SK-N-SH treated with all-trans-retinoic acid at 6 μM for 48 hours (cell line): ENCODE results near the gene ERCC4.

Experiments used
- ATAC-seq: fragments of 200-7000 bp; cut with Tn5 transposase; 3 replicates; pipeline ENCODE4 v1.9.1; 2020; ENCODE audit warnings: mild to moderate bottlenecking, moderate library complexity
- BACH2 ChIP-seq: fragments of 250-450 bp; sonication (Bioruptor Pico); IDR thresholded peaks from 2 replicates; pipeline ENCODE4 v1.9.0; 2021; ENCODE audit warnings: mild to moderate bottlenecking, borderline replicate concordance
- CSDC2 ChIP-seq: fragments of 250-450 bp; sonication (Bioruptor Pico); IDR thresholded peaks from 2 replicates; pipeline ENCODE4 v1.5.0; 2020; ENCODE audit warnings: mild to moderate bottlenecking, moderate library complexity
- CSRNP3 ChIP-seq: fragments of 250-450 bp; sonication (Bioruptor Pico); IDR thresholded peaks from 2 replicates; pipeline ENCODE4 v1.5.1; 2021; ENCODE audit warnings: mild to moderate bottlenecking, moderate library complexity
- GLIS3 ChIP-seq: fragments of 250-450 bp; sonication (Bioruptor Pico); IDR thresholded peaks from 2 replicates; pipeline ENCODE4 v1.5.0; 2020; ENCODE audit warnings: mild to moderate bottlenecking, moderate library complexity
- ISL1 ChIP-seq: fragments of 250-450 bp; sonication (Bioruptor Pico); IDR thresholded peaks from 2 replicates; pipeline ENCODE4 v2.1.2; 2022; ENCODE audit warnings: mild to moderate bottlenecking, moderate library complexity
- OSR1 ChIP-seq: fragments of 250-450 bp; sonication (Bioruptor Pico); IDR thresholded peaks from 2 replicates; pipeline ENCODE4 v1.8.0; 2022; ENCODE audit warnings: moderate library complexity, mild to moderate bottlenecking, inconsistent platforms
- POU6F1 ChIP-seq: fragments of 250-450 bp; sonication (Bioruptor Pico); IDR thresholded peaks from 2 replicates; pipeline ENCODE4 v1.8.0; 2021; ENCODE audit warnings: low read depth, mild to moderate bottlenecking, moderate library complexity, borderline replicate concordance
- PPARA ChIP-seq: fragments of 250-450 bp; sonication (Bioruptor Pico); IDR thresholded peaks from 2 replicates; pipeline ENCODE4 v1.5.0; 2020; ENCODE audit warnings: mild to moderate bottlenecking, borderline replicate concordance
- TOX ChIP-seq: fragments of 250-450 bp; sonication (Bioruptor Pico); IDR thresholded peaks from 2 replicates; pipeline ENCODE4 v1.8.0; 2021; ENCODE audit warnings: mild to moderate bottlenecking, moderate library complexity, borderline replicate concordance
- TSHZ2 ChIP-seq: fragments of 250-450 bp; sonication (Bioruptor Pico); IDR thresholded peaks from 2 replicates; pipeline ENCODE4 v1.5.0; 2020; ENCODE audit warnings: mild to moderate bottlenecking, moderate library complexity
- ZC3H10 ChIP-seq: fragments of 250-450 bp; sonication (Bioruptor Pico); IDR thresholded peaks from 2 replicates; pipeline ENCODE4 v1.5.1; 2021; ENCODE audit warnings: mild to moderate bottlenecking, moderate library complexity
- ZNF565 ChIP-seq: fragments of 450-650 bp; formaldehyde crosslinking; conservative IDR thresholded peaks from 2 replicates; pipeline ENCODE4 v1.5.0; 2020; ENCODE audit warnings: low read depth, mild to moderate bottlenecking, moderate library complexity
- ZNF70 ChIP-seq: fragments of 450-650 bp; formaldehyde crosslinking; IDR thresholded peaks from 2 replicates; pipeline ENCODE4 v1.5.0; 2020; ENCODE audit warnings: mild to moderate bottlenecking, moderate library complexity

ERCC4 gene

GRCh38 chr16:13911871-13912270 is 8.1 kb upstream of the ERCC4 start:
- no peak for TF ChIP-seq ZNF565
- TF ChIP-seq POU6F1 (CRISPR knock-in tag), result no peak
- no peak for TF ChIP-seq ZNF70 (CRISPR knock-in tag)
- TF ChIP-seq GLIS3 (CRISPR knock-in tag), result no peak
- no peak for ATAC-seq

- TF ChIP-seq TSHZ2 (CRISPR knock-in tag), result no peak
- TF ChIP-seq CSDC2 (CRISPR knock-in tag), result no peak
- no peak for TF ChIP-seq TOX (CRISPR knock-in tag)
- TF ChIP-seq CSRNP3 (CRISPR knock-in tag), result no peak
- no peak for ATAC-seq
Measured at GRCh38 chr16:13912891-13913290, 7.1 kb upstream of the ERCC4 start.

- TF ChIP-seq PPARA (CRISPR knock-in tag) (no peak), TOX (CRISPR knock-in tag) (no peak)
- ATAC-seq, result no peak
Measured at GRCh38 chr16:13913374-13914292, 6.3 kb upstream of the ERCC4 start.

- no peak for ATAC-seq
- TF ChIP-seq BACH2 (no peak), TSHZ2 (CRISPR knock-in tag) (no peak), ZC3H10 (CRISPR knock-in tag) (no peak), ISL1 (no peak), OSR1 (CRISPR knock-in tag) (no peak)
Measured at GRCh38 chr16:13915033-13915635, 4.8 kb upstream of the ERCC4 start.

- peak; percentile 52 for ATAC-seq
Measured at GRCh38 chr16:13919330-13919682, 648 bp upstream of the ERCC4 start.

More at GRCh38 chr16:13919330-13919682, 648 bp upstream of the ERCC4 start:
- no peak for TF ChIP-seq POU6F1 (CRISPR knock-in tag)
